Retina (tissue), 1 donor: ENCODE data around the gene RBSN.
"Not testable (repeated sequence)": the region's sequence is repeated elsewhere in the genome, so short reads cannot be mapped to it uniquely, and the experiment has no call there.

Experiments
- DNase-seq: peaks from one replicate; pipeline ENCODE4 v3.0.0-alpha.2; 2016

The RBSN gene

GRCh38 chr3:15098503-15099363, at the start of gene RBSN:
TSS of gene RBSN (minus strand) at chr3:15099148. CDS start at chr3:15096120, 3,028 bp downstream.
- peak; percentile 96 for DNase-seq

- DNase-seq, result no peak
Observed at GRCh38 chr3:15148614-15149013, 49.7 kb upstream of the RBSN start.

- not testable (repeated sequence) for DNase-seq
Observed at GRCh38 chr3:15136885-15137284, 37.9 kb upstream of the RBSN start.

GRCh38 chr3:15134968-15135367, 36.0 kb upstream of the RBSN start:
- DNase-seq, result not testable (repeated sequence)

GRCh38 chr3:15128403-15128802, 29.5 kb upstream of the RBSN start:
- DNase-seq, result not testable (repeated sequence)

- DNase-seq, result not testable (repeated sequence)
Observed at GRCh38 chr3:15126975-15127374, 28.0 kb upstream of the RBSN start.

- DNase-seq, result no peak
Observed at GRCh38 chr3:15122398-15122797, 23.4 kb upstream of the RBSN start.

- DNase-seq, result no peak
Observed at GRCh38 chr3:15121936-15122335, 23.0 kb upstream of the RBSN start.

GRCh38 chr3:15120986-15121385, 22.0 kb upstream of the RBSN start:
- DNase-seq, result no peak

GRCh38 chr3:15117011-15117410, 18.1 kb upstream of the RBSN start:
- no peak for DNase-seq

- DNase-seq, result no peak
Observed at GRCh38 chr3:15116032-15116669, 17.2 kb upstream of the RBSN start.

GRCh38 chr3:15114466-15115358, 15.8 kb upstream of the RBSN start:
- no peak for DNase-seq

- DNase-seq, result no peak
Observed at GRCh38 chr3:15113884-15114283, 14.9 kb upstream of the RBSN start.

- DNase-seq, result no peak
Observed at GRCh38 chr3:15113471-15113870, 14.5 kb upstream of the RBSN start.

- no peak for DNase-seq
Observed at GRCh38 chr3:15112011-15112410, 13.1 kb upstream of the RBSN start.

- no peak for DNase-seq
Observed at GRCh38 chr3:15110206-15110605, 11.3 kb upstream of the RBSN start.

- DNase-seq, result no peak
Observed at GRCh38 chr3:15108869-15109268, 9.9 kb upstream of the RBSN start.

- DNase-seq, result peak; percentile 75
Observed at GRCh38 chr3:15108082-15108545, 9.2 kb upstream of the RBSN start.

GRCh38 chr3:15107075-15107947, 8.4 kb upstream of the RBSN start:
- DNase-seq, result no peak

- DNase-seq, result no peak
Observed at GRCh38 chr3:15102836-15103235, 3.9 kb upstream of the RBSN start.

GRCh38 chr3:15102256-15102655, 3.3 kb upstream of the RBSN start:
- no peak for DNase-seq
